CD4-positive, alpha-beta T cell treated with Interleukin-10 for 1 hour (primary cell): ENCODE measurements around the gene SLC24A4.

Source experiments
- DNase-seq: peaks from one replicate; pipeline ENCODE4 v3.0.0-alpha.2; 2020

Gene SLC24A4

GRCh38 chr14:92507174-92507768 is 184.3 kb downstream of the SLC24A4 start:
- DNase-seq, result peak; percentile 33

GRCh38 chr14:92510972-92511371 is 188.0 kb downstream of the SLC24A4 start:
- DNase-seq, result no peak

GRCh38 chr14:92511453-92512238 is 188.7 kb downstream of the SLC24A4 start:
- no peak for DNase-seq

- no peak for DNase-seq
These were observed 189.8 kb downstream of the SLC24A4 start for GRCh38 chr14:92512807-92513203.

- DNase-seq, result peak; percentile 55
These were observed 190.4 kb downstream of the SLC24A4 start, which contains the start of gene RIN3 for GRCh38 chr14:92513204-92513965. RIN3 (plus strand) TSS chr14:92513781; CDS start chr14:92513933, 152 bp downstream.

- DNase-seq, result peak; percentile 31
These were observed 191.2 kb downstream of the SLC24A4 start for GRCh38 chr14:92513966-92514843.

- no peak for DNase-seq
These were observed 192.0 kb downstream of the SLC24A4 start for GRCh38 chr14:92514844-92515514.

GRCh38 chr14:92515546-92516343 is 192.8 kb downstream of the SLC24A4 start:
- DNase-seq, result no peak

- no peak for DNase-seq
These were observed 193.5 kb downstream of the SLC24A4 start for GRCh38 chr14:92516344-92516965.

GRCh38 chr14:92516966-92517506 is 194.1 kb downstream of the SLC24A4 start:
- DNase-seq, result no peak

GRCh38 chr14:92517761-92518160 is 194.8 kb downstream of the SLC24A4 start:
- no peak for DNase-seq

GRCh38 chr14:92519246-92520101 is 196.5 kb downstream of the SLC24A4 start:
- DNase-seq, result no peak

- DNase-seq, result peak; percentile 28
These were observed 197.4 kb downstream of the SLC24A4 start for GRCh38 chr14:92520102-92521057.

- no peak for DNase-seq
These were observed 198.1 kb downstream of the SLC24A4 start for GRCh38 chr14:92521058-92521415.

GRCh38 chr14:92523752-92524151 is 200.8 kb downstream of the SLC24A4 start:
- no peak for DNase-seq

GRCh38 chr14:92524602-92525185 is 201.7 kb downstream of the SLC24A4 start:
- DNase-seq, result no peak

GRCh38 chr14:92525322-92526095 is 202.5 kb downstream of the SLC24A4 start:
- DNase-seq, result no peak
